Measurements from ENCODE around the gene ZNF593OS. TPM values are rescaled to one million over a fixed set of nuclear protein-coding genes. Genes with fewer than 3 reads are reported as not detected.

The ZNF593OS gene
- total RNA-seq, 1 experiment from 2014 or later: not detected

- H3K4me2 ChIP-seq (ENCODE audit: insufficient read depth, insufficient read length, low read length): no peak within 1 kb of the TSS
- H2AFZ ChIP-seq (ENCODE audit: low read length): no peak within 1 kb of the TSS
Observed at GRCh38 chr1:26190373-26190987, 18.8 kb upstream of the ZNF593OS start, which contains the start of gene CATSPER4. TSS of gene CATSPER4 (plus strand) at chr1:26190602. CDS start at chr1:26190628, 26 bp downstream.

More at GRCh38 chr1:26190373-26190987, 18.8 kb upstream of the ZNF593OS start, which contains the start of gene CATSPER4:
- Histone ChIP-seq H2AK5ac (ENCODE audit: insufficient read length, low read length) (no peak within 1 kb of the TSS), H4K91ac (ENCODE audit: insufficient read length, low read depth, low read length) (no peak within 1 kb of the TSS), H3K14ac (ENCODE audit: insufficient read depth, low read length) (no peak within 1 kb of the TSS), H3K9me3 (ENCODE audit: control insufficient read depth, low read depth, low read length) (no peaks in the 10 kb centered on the region), H3K79me2 (ENCODE audit: insufficient read depth, low read length) (no peaks in the 10 kb centered on the region), H2BK20ac (ENCODE audit: low read depth, low read length, poor library complexity, severe bottlenecking) (no peak within 1 kb of the TSS), H3K4ac (ENCODE audit: low read depth, low read length) (no peak within 1 kb of the TSS), H4K20me1 (ENCODE audit: control insufficient read depth, insufficient read depth, insufficient read length) (no peaks in the 10 kb centered on the region), H3K27ac (ENCODE audit: insufficient read length, low read depth, low read length) (no peak within 1 kb of the TSS), H3K56ac (ENCODE audit: insufficient read length, low read depth, low read length) (no peak within 1 kb of the TSS), H2BK5ac (ENCODE audit: insufficient read length, low read length) (no peak within 1 kb of the TSS), H3K23ac (ENCODE audit: insufficient read length, low read depth, low read length) (no peak within 1 kb of the TSS), H3K18ac (ENCODE audit: insufficient read length, low read depth, low read length) (peak within 1 kb of the TSS; percentile 29), H3K27me3 (ENCODE audit: insufficient read depth, low read length) (no peaks in the 10 kb centered on the region), H3K79me1 (ENCODE audit: insufficient read depth, low read depth, low read length, poor library complexity, severe bottlenecking) (no peaks in the 10 kb centered on the region), H3K9ac (ENCODE audit: extremely low read depth, insufficient read length, low read length) (no peak within 1 kb of the TSS), H3K4me1 (ENCODE audit: insufficient read depth, low read length) (no peaks in the 10 kb centered on the region), H2BK12ac (ENCODE audit: insufficient read length, low read depth, low read length) (no peak within 1 kb of the TSS), H2BK15ac (ENCODE audit: low read depth, low read length) (no peak within 1 kb of the TSS), H3T11ph (ENCODE audit: low read length) (no peak within 1 kb of the TSS), H2BK120ac (ENCODE audit: low read depth, low read length, poor library complexity, severe bottlenecking) (no peak within 1 kb of the TSS), H4K8ac (replicated peaks; ENCODE audit: insufficient read length, low read depth, low read length) (no peak within 1 kb of the TSS), H4K5ac (ENCODE audit: insufficient read length, low read depth, low read length) (no peak within 1 kb of the TSS), H3K23me2 (ENCODE audit: insufficient read length, low read depth, low read length, poor library complexity, severe bottlenecking) (no peaks in the 10 kb centered on the region)
- Mint-ChIP-seq H3K27ac (peak within 1 kb of the TSS; percentile 44 to 93 (median 92); a peak in 5 of 7 replicates), H3K36me3 (ENCODE audit: insufficient read depth in 1 of 3, low read depth in 3 of 3) (peaks cover 5 to 25% (median 11%) of the 10 kb centered on the region in 3 experiments; a peak in 5 of 7 replicates), H3K27me3 (ENCODE audit: low read depth) (peaks cover 2% of the 10 kb centered on the region), H3K9me3 (no peaks in the 10 kb centered on the region), H3K4me1 (peaks cover 13 to 19% of the 10 kb centered on the region in 2 experiments), H3K4me3 (peak within 1 kb of the TSS in 1 of 2 experiments; percentile 7; a peak in 1 of 5 replicates)
- no CpG with 5 or more reads among the region's 16 CpGs for WGBS (ENCODE audit: extremely low coverage, insufficient read length, low lambda C conversion rate)
- TF ChIP-seq, protein P1, sequence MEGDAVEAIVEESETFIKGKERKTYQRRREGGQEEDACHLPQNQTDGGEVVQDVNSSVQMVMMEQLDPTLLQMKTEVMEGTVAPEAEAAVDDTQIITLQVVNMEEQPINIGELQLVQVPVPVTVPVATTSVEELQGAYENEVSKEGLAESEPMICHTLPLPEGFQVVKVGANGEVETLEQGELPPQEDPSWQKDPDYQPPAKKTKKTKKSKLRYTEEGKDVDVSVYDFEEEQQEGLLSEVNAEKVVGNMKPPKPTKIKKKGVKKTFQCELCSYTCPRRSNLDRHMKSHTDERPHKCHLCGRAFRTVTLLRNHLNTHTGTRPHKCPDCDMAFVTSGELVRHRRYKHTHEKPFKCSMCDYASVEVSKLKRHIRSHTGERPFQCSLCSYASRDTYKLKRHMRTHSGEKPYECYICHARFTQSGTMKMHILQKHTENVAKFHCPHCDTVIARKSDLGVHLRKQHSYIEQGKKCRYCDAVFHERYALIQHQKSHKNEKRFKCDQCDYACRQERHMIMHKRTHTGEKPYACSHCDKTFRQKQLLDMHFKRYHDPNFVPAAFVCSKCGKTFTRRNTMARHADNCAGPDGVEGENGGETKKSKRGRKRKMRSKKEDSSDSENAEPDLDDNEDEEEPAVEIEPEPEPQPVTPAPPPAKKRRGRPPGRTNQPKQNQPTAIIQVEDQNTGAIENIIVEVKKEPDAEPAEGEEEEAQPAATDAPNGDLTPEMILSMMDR (conservative IDR thresholded peaks at IDR 0.05): peak; percentile 77
- DNase-seq: peak; percentile 91

All from H9 (cell line).